Endodermal cell (in vitro differentiated cells): ENCODE data around the gene IL16. TPM values are rescaled to one million over a fixed set of nuclear protein-coding genes. Genes with fewer than 3 reads are reported as not detected.

Source experiments
- DNase-seq: peaks from one replicate; pipeline ENCODE4 v3.0.0-alpha.2; 2017
- H3K27ac ChIP-seq: 2 replicates; pipeline ENCODE4 v1.5.1; 2013; ENCODE audit warnings: mild to moderate bottlenecking, low read depth, low read length, moderate library complexity
- H3K27me3 ChIP-seq: 2 replicates; pipeline ENCODE4 v1.6.1; 2013; ENCODE audit warnings: mild to moderate bottlenecking, low read length, moderate library complexity; ENCODE audit not compliant: insufficient read depth, control insufficient read depth, poor library complexity, severe bottlenecking
- H3K36me3 ChIP-seq: 2 replicates; pipeline ENCODE4 v1.7.0; 2013; ENCODE audit warnings: mild to moderate bottlenecking, low read length, moderate library complexity; ENCODE audit not compliant: control insufficient read depth, insufficient read depth
- H3K4me1 ChIP-seq: one replicate; pipeline ENCODE4 v1.7.0; 2013; ENCODE audit warnings: low read length; ENCODE audit not compliant: control insufficient read depth, insufficient read depth
- H3K4me3 ChIP-seq: 2 replicates; pipeline ENCODE4 v1.5.1; 2013; ENCODE audit warnings: mild to moderate bottlenecking, low read length, moderate library complexity
- H3K9ac ChIP-seq: 2 replicates; pipeline ENCODE4 v1.6.1; 2013; ENCODE audit warnings: mild to moderate bottlenecking, low read length, moderate library complexity; ENCODE audit not compliant: poor library complexity, severe bottlenecking; ENCODE audit errors: extremely low read depth
- H3K9me3 ChIP-seq: 2 replicates; pipeline ENCODE4 v1.6.1; 2013; ENCODE audit warnings: mild to moderate bottlenecking, low read length, moderate library complexity; ENCODE audit not compliant: control insufficient read depth
- H3K27ac Mint-ChIP-seq: 2 replicates; pipeline ENCODE4 v1.8.0; 2020; ENCODE audit warnings: mixed read lengths
- H3K27me3 Mint-ChIP-seq: 2 replicates; pipeline ENCODE4 v1.8.0; 2021; ENCODE audit warnings: mild to moderate bottlenecking, mixed read lengths; ENCODE audit not compliant: insufficient read depth
- H3K36me3 Mint-ChIP-seq: 2 replicates; pipeline ENCODE4 v1.8.0; 2020; ENCODE audit warnings: low read depth, mixed read lengths
- H3K4me1 Mint-ChIP-seq: 2 replicates; pipeline ENCODE4 v1.8.0; 2020; ENCODE audit warnings: mixed read lengths
- H3K4me3 Mint-ChIP-seq: 2 replicates; pipeline ENCODE4 v1.8.0; 2020; ENCODE audit warnings: mild to moderate bottlenecking, moderate library complexity, mixed read lengths
- H3K9me3 Mint-ChIP-seq: 2 replicates; pipeline ENCODE4 v1.8.0; 2020; ENCODE audit warnings: mild to moderate bottlenecking, mixed read lengths
- CTCF ChIP-seq: fragments of 200-600 bp; sonication (generic); conservative IDR thresholded peaks from 2 replicates; pipeline ENCODE4 v1.5.0; 2021; ENCODE audit warnings: antibody characterized with exemption, mild to moderate bottlenecking
- WGBS, 2 experiments: methylation state at CpG; one replicate each; pipeline versions ENCODE4 v1.1.5 to v1.1.7; 2013; ENCODE audit warnings: missing lambda C conversion rate in 2 of 2, mixed read lengths in 1 of 2; ENCODE audit not compliant: insufficient coverage in 1 of 2, insufficient read length in 1 of 2; 5-methylcytosine and 5-hydroxymethylcytosine counted together
- total RNA-seq, 2 donors: library from RNA; stranded (reverse); fragmentation: NEBNext Ultra II Directional in 1 of 2; extraction: Animal tissue kit (Norgen Biotek cat#: 25700) in 1 of 2; gene quantifications; 2 replicates in 1 of 2; 3 replicates in 1 of 2; pipeline ENCODE4 v1.2.1, GENCODE V29; 2021

The IL16 gene
- total RNA-seq, 2 donors from 2014 or later, result 0.13 to 0.24 TPM

- TF ChIP-seq CTCF, result no peak
- peaks cover 24% of the 10 kb centered on the region for H3K9me3 ChIP-seq
- WGBS, 2 experiments, result 85 to 89% methylated on average over 6 to 12 of the region's 12 CpGs
- no peak overlapping the region for H3K27ac ChIP-seq
- peaks cover 2% of the 10 kb centered on the region for H3K4me1 Mint-ChIP-seq
- H3K36me3 ChIP-seq, result no peaks in the 10 kb centered on the region
- H3K9me3 Mint-ChIP-seq, result peaks cover 22% of the 10 kb centered on the region
- H3K4me3 ChIP-seq, result no peak overlapping the region
- H3K27me3 ChIP-seq, result no peaks in the 10 kb centered on the region
- no peaks in the 10 kb centered on the region for H3K4me1 ChIP-seq
- no peak overlapping the region for H3K4me3 Mint-ChIP-seq
- H3K36me3 Mint-ChIP-seq, result no peaks in the 10 kb centered on the region
- H3K27me3 Mint-ChIP-seq, result peaks cover 2% of the 10 kb centered on the region
- H3K9ac ChIP-seq, result no peak overlapping the region
- no peak for DNase-seq
- no peak overlapping the region for H3K27ac Mint-ChIP-seq
Measured at GRCh38 chr15:81279621-81280485, 83.2 kb downstream of the IL16 start.

GRCh38 chr15:81280696-81281455, 84.2 kb downstream of the IL16 start:
- Mint-ChIP-seq H3K27ac (no peak overlapping the region), H3K4me1 (no peaks in the 10 kb centered on the region), H3K36me3 (no peaks in the 10 kb centered on the region), H3K4me3 (no peak overlapping the region), H3K27me3 (peaks cover 2% of the 10 kb centered on the region), H3K9me3 (peaks cover 22% of the 10 kb centered on the region)
- Histone ChIP-seq H3K4me1 (no peaks in the 10 kb centered on the region), H3K36me3 (no peaks in the 10 kb centered on the region), H3K9ac (no peak overlapping the region), H3K9me3 (peaks cover 24% of the 10 kb centered on the region), H3K27me3 (no peaks in the 10 kb centered on the region), H3K27ac (no peak overlapping the region), H3K4me3 (no peak overlapping the region)
- DNase-seq, result no peak
- WGBS, 2 experiments, result 83 to 95% methylated on average over 7 to 8 of the region's 8 CpGs
- TF ChIP-seq CTCF, result no peak

GRCh38 chr15:81281456-81281735, 84.7 kb downstream of the IL16 start:
- no peaks in the 10 kb centered on the region for H3K4me1 Mint-ChIP-seq
- TF ChIP-seq CTCF, result no peak

More at GRCh38 chr15:81281456-81281735, 84.7 kb downstream of the IL16 start:
- Histone ChIP-seq H3K36me3 (no peaks in the 10 kb centered on the region), H3K27me3 (no peaks in the 10 kb centered on the region), H3K9me3 (peaks cover 19% of the 10 kb centered on the region), H3K4me3 (no peak overlapping the region), H3K4me1 (no peaks in the 10 kb centered on the region), H3K27ac (no peak overlapping the region), H3K9ac (no peak overlapping the region)
- Mint-ChIP-seq H3K36me3 (no peaks in the 10 kb centered on the region), H3K27me3 (peaks cover 2% of the 10 kb centered on the region), H3K4me3 (no peak overlapping the region), H3K9me3 (peaks cover 22% of the 10 kb centered on the region), H3K27ac (no peak overlapping the region)
- no peak for DNase-seq
- 91 to 100% methylated on average over 1 to 3 of the region's 3 CpGs for WGBS, 2 experiments
